Gastrocnemius medialis (tissue), 4 donors: Measurements from ENCODE around the gene IGLL5.

ENCODE experiments used
- POLR2A ChIP-seq, 2 donors: fragments of 450-650 bp; IDR thresholded peaks; one replicate each; pipeline ENCODE4 v1.6.1; 2017; ENCODE audit warnings: antibody characterized with exemption in 2 of 2, mild to moderate bottlenecking in 2 of 2, moderate library complexity in 2 of 2
- TF ChIP-seq, protein P1 (sequence below), 5 experiments: fragments of 450-650 bp in 3 of 5; fragments of 200-600 bp in 2 of 5; sonication (generic) in 2 of 5; IDR thresholded peaks in 4 of 5; conservative IDR thresholded peaks in 1 of 5; 1 replicate in 4 of 5; 2 replicates in 1 of 5; pipeline ENCODE4 v1.5.1; 2016 to 2019; ENCODE audit warnings: antibody characterized with exemption in 5 of 5, mild to moderate bottlenecking in 3 of 5, moderate library complexity in 3 of 5

GRCh38 chr22:22855617-22856308 is 31.9 kb upstream of the IGLL5 start:
- TF ChIP-seq, protein P1, sequence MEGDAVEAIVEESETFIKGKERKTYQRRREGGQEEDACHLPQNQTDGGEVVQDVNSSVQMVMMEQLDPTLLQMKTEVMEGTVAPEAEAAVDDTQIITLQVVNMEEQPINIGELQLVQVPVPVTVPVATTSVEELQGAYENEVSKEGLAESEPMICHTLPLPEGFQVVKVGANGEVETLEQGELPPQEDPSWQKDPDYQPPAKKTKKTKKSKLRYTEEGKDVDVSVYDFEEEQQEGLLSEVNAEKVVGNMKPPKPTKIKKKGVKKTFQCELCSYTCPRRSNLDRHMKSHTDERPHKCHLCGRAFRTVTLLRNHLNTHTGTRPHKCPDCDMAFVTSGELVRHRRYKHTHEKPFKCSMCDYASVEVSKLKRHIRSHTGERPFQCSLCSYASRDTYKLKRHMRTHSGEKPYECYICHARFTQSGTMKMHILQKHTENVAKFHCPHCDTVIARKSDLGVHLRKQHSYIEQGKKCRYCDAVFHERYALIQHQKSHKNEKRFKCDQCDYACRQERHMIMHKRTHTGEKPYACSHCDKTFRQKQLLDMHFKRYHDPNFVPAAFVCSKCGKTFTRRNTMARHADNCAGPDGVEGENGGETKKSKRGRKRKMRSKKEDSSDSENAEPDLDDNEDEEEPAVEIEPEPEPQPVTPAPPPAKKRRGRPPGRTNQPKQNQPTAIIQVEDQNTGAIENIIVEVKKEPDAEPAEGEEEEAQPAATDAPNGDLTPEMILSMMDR (IDR thresholded peaks at IDR 0.05 in 4 of 5, conservative IDR thresholded peaks at IDR 0.05 in 1 of 5) = no peak
- no peak for TF ChIP-seq POLR2A (IDR thresholded peaks at IDR 0.05)
